ENCODE results near the gene PRDM11.

- TF ChIP-seq CTCF (conservative IDR thresholded peaks at IDR 0.05; ENCODE audit: low read length) (no peak), EZH2phosphoT487 (IDR thresholded peaks at IDR 0.05; ENCODE audit: borderline replicate concordance, low read depth, low read length) (no peak)
Observed at GRCh38 chr11:45152740-45153595, 6.5 kb downstream of the PRDM11 start.

All from OCI-LY7 (cell line).